ENCODE results near the gene TMEM50A. TPM values are rescaled to one million over a fixed set of nuclear protein-coding genes. Genes with fewer than 3 reads are reported as not detected.
A peak's percentile ranks its signal among the peaks of the same experiment; 100 is the strongest.
"Not testable (repeated sequence)": the region's sequence is repeated elsewhere in the genome, so short reads cannot be mapped to it uniquely, and the experiment has no call there.

TMEM50A gene
- total and polyA plus RNA-seq, 9 of the 15 experiments (the other 6 are each of a cell fraction or from before 2014, with no cell fraction given): 43.7 to 195 (median 137) TPM

DNA sequence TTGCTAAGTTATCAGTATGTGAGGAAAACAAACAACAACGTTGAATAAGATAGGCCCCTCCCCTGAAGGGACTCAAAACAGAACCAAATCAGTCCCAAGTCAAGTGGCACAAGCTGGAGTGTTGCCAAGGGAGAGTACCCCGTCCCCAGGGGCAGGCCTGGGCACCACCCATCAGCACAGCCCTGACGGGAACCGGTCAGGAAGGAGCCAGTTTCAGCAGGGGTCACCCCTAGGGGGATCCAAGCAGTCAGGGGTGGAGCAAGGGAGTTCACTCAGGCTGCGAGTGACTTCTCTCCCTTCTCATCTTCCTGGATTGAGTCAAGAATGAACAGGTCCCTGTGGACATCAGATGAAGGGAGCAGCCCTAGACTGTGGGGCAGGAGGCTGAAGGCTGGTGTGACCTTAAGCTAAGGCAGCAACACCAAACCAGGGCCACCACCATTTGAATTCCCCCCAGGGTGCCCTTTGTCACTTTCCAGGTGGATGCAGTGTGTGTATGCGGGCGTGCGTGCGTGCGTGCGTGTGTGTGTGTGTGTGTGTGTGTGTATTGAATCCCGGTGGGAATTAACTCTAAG lies 67.7 kb downstream of the TMEM50A start:
- intact Hi-C loops (cut with micrococcal nuclease) (loop anchor here (5.0 kb wide), 1 partner anchor 119 kb away; no protein-coding TSS in a partner anchor), in situ Hi-C loops (cut with MboI) (loop anchor here (10.0 kb wide), 1 partner anchor 409 kb away; the partner anchor contains the start of gene MTFR1L)
- DNase-seq (ENCODE audit: extremely low read depth in 1 of 4, low spot score in 3 of 4); H3K79me2 ChIP-seq (ENCODE audit: control insufficient read depth, insufficient read depth, low read length); H3K9ac ChIP-seq (ENCODE audit: insufficient read depth in 1 of 2, low read depth in 2 of 2, low read length in 2 of 2); FAIRE-seq; H3K27ac ChIP-seq (ENCODE audit: extremely low read depth, low read depth, low read length); H3K36me3 ChIP-seq (ENCODE audit: control insufficient read depth, insufficient read depth, low read length); H3K4me3 ChIP-seq; H3K9me1 ChIP-seq (ENCODE audit: control insufficient read depth, insufficient read depth, low read length); CTCF ChIA-PET (ENCODE audit: low intra/inter-chr PET ratio); H4K20me1 ChIP-seq (replicated peaks; ENCODE audit: control insufficient read depth, insufficient read depth, low read length); POLR2A ChIA-PET; H3K4me2 ChIP-seq (ENCODE audit: insufficient read depth, low read length); H3K9me3 ChIP-seq (replicated peaks; ENCODE audit: control insufficient read depth, insufficient read depth, low read depth, low read length); BruUV-seq (replicated peaks); H2AFZ ChIP-seq (ENCODE audit: low read depth, low read length); H3K27me3 ChIP-seq (ENCODE audit: control insufficient read depth in 2 of 2, insufficient read depth in 2 of 2, low read length in 2 of 2); H3K4me1 ChIP-seq (replicated peaks in 1 of 2; ENCODE audit: control insufficient read depth in 2 of 2, insufficient read depth in 2 of 2, low read length in 2 of 2): not testable (repeated sequence)
- 71% methylated on average over 4 of the region's 12 CpGs for WGBS (ENCODE audit: insufficient coverage, low coverage, missing lambda C conversion rate)
- ATAC-seq: peak; percentile 54; the same call in 2 of the 3 replicates

DNA sequence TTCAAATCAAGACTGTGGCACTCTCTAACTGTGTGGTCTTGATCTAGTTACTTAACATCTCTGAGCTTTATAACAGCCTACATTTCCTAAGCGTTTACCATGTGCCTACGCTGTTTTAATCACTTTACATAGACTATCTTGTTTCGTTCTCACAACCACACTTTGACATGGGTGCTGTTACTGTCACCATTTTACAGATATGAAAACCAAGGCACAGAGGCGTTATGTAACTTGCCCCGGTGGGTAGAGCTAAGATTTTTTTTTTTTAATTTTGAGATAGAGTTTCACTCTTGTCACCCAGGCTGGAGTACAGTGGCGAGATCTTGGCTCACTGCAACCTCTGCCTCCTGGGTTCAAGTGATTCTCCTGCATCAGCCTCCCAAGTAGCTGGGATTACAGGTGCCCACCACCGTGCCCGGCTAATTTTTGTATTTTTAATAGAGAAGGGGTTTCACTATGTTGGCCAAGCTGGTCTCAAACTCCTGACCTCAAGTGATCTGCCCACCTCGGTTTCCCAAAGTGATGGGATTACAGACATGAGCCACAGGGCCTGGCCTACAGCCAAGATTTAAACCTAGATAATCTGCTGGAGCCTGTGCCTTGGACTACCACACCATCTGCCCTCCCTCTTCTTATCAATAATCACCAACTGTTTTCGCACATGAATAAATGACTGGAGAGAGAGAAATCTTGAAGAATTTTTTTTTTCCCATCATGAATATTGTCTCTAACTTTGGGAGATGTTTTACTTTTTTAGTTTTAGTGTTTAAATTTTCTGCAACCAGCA lies 71.7 kb downstream of the TMEM50A start:
- intact Hi-C loops (cut with micrococcal nuclease) (loop anchor here (5.0 kb wide), 1 partner anchor 123 kb away; no protein-coding TSS in a partner anchor), in situ Hi-C loops (cut with MboI) (loop anchor here (10.0 kb wide), 1 partner anchor 405 kb away; the partner anchor contains the start of gene MTFR1L)
- 46% methylated on average over 8 of the region's 10 CpGs for WGBS (ENCODE audit: insufficient coverage, low coverage, missing lambda C conversion rate)
- peak in 2 of 4 experiments; percentile 32 to 62 for DNase-seq (ENCODE audit: extremely low read depth in 1 of 4, low spot score in 3 of 4)
- H3K4me1 ChIP-seq (replicated peaks in 1 of 2; ENCODE audit: control insufficient read depth in 2 of 2, insufficient read depth in 2 of 2, low read length in 2 of 2): peaks cover 14 to 20% of the 10 kb centered on the region in 2 experiments; a peak in 4 of 5 replicates
- H3K9me3 ChIP-seq (replicated peaks; ENCODE audit: control insufficient read depth, insufficient read depth, low read depth, low read length); H4K20me1 ChIP-seq (replicated peaks; ENCODE audit: control insufficient read depth, insufficient read depth, low read length); H3K36me3 ChIP-seq (ENCODE audit: control insufficient read depth, insufficient read depth, low read length); H3K9me1 ChIP-seq (ENCODE audit: control insufficient read depth, insufficient read depth, low read length); H3K4me3 ChIP-seq; H3K27ac ChIP-seq (ENCODE audit: extremely low read depth, low read depth, low read length); H3K9ac ChIP-seq (ENCODE audit: insufficient read depth in 1 of 2, low read depth in 2 of 2, low read length in 2 of 2); ATAC-seq; H2AFZ ChIP-seq (ENCODE audit: low read depth, low read length); H3K4me2 ChIP-seq (ENCODE audit: insufficient read depth, low read length); H3K79me2 ChIP-seq (ENCODE audit: control insufficient read depth, insufficient read depth, low read length); POLR2A ChIA-PET; FAIRE-seq; BruUV-seq (replicated peaks); H3K27me3 ChIP-seq (ENCODE audit: control insufficient read depth in 2 of 2, insufficient read depth in 2 of 2, low read length in 2 of 2); TF ChIP-seq FOXM1 (CRISPR knock-in tag; IDR thresholded peaks at IDR 0.05; ENCODE audit: low read depth): not testable (repeated sequence)
- CTCF ChIA-PET (ENCODE audit: low intra/inter-chr PET ratio): interaction anchor here (0.7 kb wide), 1 partner anchor 9 kb away, joined by 3 read pairs; no protein-coding TSS in a partner anchor
- TF ChIP-seq ZEB2 (IDR thresholded peaks at IDR 0.05): 0 out of 2 replicates have a peak, but pooled peaks have one; percentile 28
- peak; percentile 42; the same call in 1 of the 2 replicates for TF ChIP-seq BCOR (IDR thresholded peaks at IDR 0.05)
- peak; percentile 68; the same call in 1 of the 2 replicates for TF ChIP-seq FOXM1 (IDR thresholded peaks at IDR 0.05; ENCODE audit: low read depth)
- peak; percentile 62 for TF ChIP-seq TCF3 (CRISPR knock-in tag; IDR thresholded peaks at IDR 0.05)
- 0 out of 2 replicates have a peak, but pooled peaks have one; percentile 24 for TF ChIP-seq SMAD4 (CRISPR knock-in tag; conservative IDR thresholded peaks at IDR 0.05)
- TF ChIP-seq, protein P1, sequence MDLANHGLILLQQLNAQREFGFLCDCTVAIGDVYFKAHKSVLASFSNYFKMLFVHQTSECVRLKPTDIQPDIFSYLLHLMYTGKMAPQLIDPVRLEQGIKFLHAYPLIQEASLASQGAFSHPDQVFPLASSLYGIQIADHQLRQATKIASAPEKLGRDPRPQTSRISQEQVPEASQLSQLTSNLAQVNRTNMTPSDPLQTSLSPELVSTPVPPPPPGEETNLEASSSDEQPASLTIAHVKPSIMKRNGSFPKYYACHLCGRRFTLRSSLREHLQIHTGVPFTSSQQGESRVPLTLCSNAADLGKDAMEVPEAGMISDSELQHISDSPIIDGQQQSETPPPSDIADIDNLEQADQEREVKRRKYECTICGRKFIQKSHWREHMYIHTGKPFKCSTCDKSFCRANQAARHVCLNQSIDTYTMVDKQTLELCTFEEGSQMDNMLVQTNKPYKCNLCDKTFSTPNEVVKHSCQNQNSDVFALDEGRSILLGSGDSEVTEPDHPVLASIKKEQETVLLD (IDR thresholded peaks at IDR 0.05): 0 out of 2 replicates have a peak, but pooled peaks have one; percentile 48
- peak; percentile 85 for TF ChIP-seq ARID1B (IDR thresholded peaks at IDR 0.05)
- TF ChIP-seq TAL1 (IDR thresholded peaks at IDR 0.05): peak; percentile 86
- TF ChIP-seq CTBP1 (IDR thresholded peaks at IDR 0.05; ENCODE audit: borderline replicate concordance): peak; percentile 37; the same call in 1 of the 2 replicates
- peak; percentile 69 for TF ChIP-seq NCOR1 (IDR thresholded peaks at IDR 0.05)
- TF ChIP-seq KDM1A (IDR thresholded peaks at IDR 0.05): peak; percentile 51 to 55
- TF ChIP-seq CBFA2T2 (conservative IDR thresholded peaks at IDR 0.05): peak; percentile 82
- peak; percentile 73 for TF ChIP-seq NFIX (CRISPR knock-in tag; IDR thresholded peaks at IDR 0.05; ENCODE audit: low read depth)
- TF ChIP-seq PML (IDR thresholded peaks at IDR 0.05; ENCODE audit: low read length): 0 out of 2 replicates have a peak, but pooled peaks have one; percentile 24
